MCF 10A (cell line): ENCODE results near the gene RGS17. TPM values are rescaled to one million over a fixed set of nuclear protein-coding genes. Genes with fewer than 3 reads are reported as not detected.
"Not testable (repeated sequence)": the region's sequence is repeated elsewhere in the genome, so short reads cannot be mapped to it uniquely, and the experiment has no call there.

Experiments
- BruUV-seq: library from RNA; stranded (reverse); fragments of 400-500 nt; replicated peaks from 2 replicates; lab custom pipeline; 2021; lab: Mats Ljungman, UMichigan
- CTCF ChIA-PET: fragments of 300-600 bp; sonication (Branson Sonifier 250); formaldehyde crosslinking; extraction: SDS; loops from one replicate; lab custom pipeline; 2021; ENCODE audit warnings: antibody characterized with exemption, inconsistent platforms; lab: Yijun Ruan, JAX
- POLR2A ChIA-PET: fragments of 300-600, 350-650 bp; sonication (Branson Sonifier 250); formaldehyde crosslinking; extraction: SDS; loops from one replicate; lab custom pipeline; 2020; ENCODE audit warnings: antibody characterized with exemption, inconsistent platforms; lab: Yijun Ruan, JAX
- DNase-seq: peaks from one replicate; pipeline ENCODE4 v3.0.0-alpha.2; 2018; ENCODE audit not compliant: unreplicated experiment
- H3K27ac Mint-ChIP-seq: one replicate; pipeline ENCODE4 v1.8.0; 2022; ENCODE audit warnings: mild to moderate bottlenecking, low read depth, mixed read lengths; ENCODE audit not compliant: unreplicated experiment
- H3K27me3 Mint-ChIP-seq: one replicate; pipeline ENCODE4 v1.8.0; 2022; ENCODE audit warnings: mixed read lengths; ENCODE audit not compliant: insufficient read depth, unreplicated experiment
- H3K36me3 Mint-ChIP-seq: one replicate; pipeline ENCODE4 v1.8.0; 2022; ENCODE audit warnings: mild to moderate bottlenecking, moderate library complexity, mixed read lengths; ENCODE audit not compliant: insufficient read depth, unreplicated experiment
- H3K4me1 Mint-ChIP-seq: one replicate; pipeline ENCODE4 v1.8.0; 2022; ENCODE audit warnings: mixed read lengths; ENCODE audit not compliant: insufficient read depth, unreplicated experiment
- H3K4me3 Mint-ChIP-seq: one replicate; pipeline ENCODE4 v1.8.0; 2022; ENCODE audit warnings: mild to moderate bottlenecking, moderate library complexity, mixed read lengths; ENCODE audit not compliant: unreplicated experiment
- H3K9me3 Mint-ChIP-seq: one replicate; pipeline ENCODE4 v1.8.0; 2022; ENCODE audit warnings: mixed read lengths; ENCODE audit not compliant: unreplicated experiment
- intact Hi-C: fragments of 100-400 bp; cut with micrococcal nuclease; formaldehyde crosslinking; loops from 2 replicates; pipeline ENCODE4 v1.14.1; 2022
- total RNA-seq: library from RNA; stranded (reverse); gene quantifications from 2 replicates; pipeline ENCODE4 v1.2.3, GENCODE V29; 2022
- TF ChIP-seq, protein P1 (sequence below): fragments of 200-600 bp; IDR thresholded peaks from one replicate; pipeline ENCODE4 v1.8.0; 2022; ENCODE audit warnings: antibody characterized with exemption, mild to moderate bottlenecking; ENCODE audit not compliant: unreplicated experiment

Gene RGS17
- total RNA-seq, 1 experiment from 2014 or later, result 2.5 TPM

DNA sequence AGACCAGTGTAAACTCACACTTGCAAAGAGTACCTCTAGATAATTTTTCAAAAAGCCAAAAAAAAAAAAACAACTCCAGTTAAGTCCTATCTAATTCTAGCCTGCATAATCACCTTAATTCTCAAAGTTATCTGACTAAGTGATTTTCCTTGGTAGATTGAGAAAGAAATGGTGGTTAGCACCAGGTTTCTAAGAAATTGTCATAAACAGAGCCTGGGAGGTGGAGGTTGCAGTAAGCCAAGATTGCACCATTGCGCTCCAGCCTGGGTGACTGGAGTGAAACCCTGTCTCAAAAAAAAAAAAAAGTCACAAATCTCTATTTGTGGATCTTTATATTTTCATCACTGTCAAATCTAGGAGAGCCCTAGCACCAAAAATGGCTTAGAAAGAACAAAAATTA, 157.2 kb downstream of the RGS17 start:
- TF ChIP-seq, protein P1, sequence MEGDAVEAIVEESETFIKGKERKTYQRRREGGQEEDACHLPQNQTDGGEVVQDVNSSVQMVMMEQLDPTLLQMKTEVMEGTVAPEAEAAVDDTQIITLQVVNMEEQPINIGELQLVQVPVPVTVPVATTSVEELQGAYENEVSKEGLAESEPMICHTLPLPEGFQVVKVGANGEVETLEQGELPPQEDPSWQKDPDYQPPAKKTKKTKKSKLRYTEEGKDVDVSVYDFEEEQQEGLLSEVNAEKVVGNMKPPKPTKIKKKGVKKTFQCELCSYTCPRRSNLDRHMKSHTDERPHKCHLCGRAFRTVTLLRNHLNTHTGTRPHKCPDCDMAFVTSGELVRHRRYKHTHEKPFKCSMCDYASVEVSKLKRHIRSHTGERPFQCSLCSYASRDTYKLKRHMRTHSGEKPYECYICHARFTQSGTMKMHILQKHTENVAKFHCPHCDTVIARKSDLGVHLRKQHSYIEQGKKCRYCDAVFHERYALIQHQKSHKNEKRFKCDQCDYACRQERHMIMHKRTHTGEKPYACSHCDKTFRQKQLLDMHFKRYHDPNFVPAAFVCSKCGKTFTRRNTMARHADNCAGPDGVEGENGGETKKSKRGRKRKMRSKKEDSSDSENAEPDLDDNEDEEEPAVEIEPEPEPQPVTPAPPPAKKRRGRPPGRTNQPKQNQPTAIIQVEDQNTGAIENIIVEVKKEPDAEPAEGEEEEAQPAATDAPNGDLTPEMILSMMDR, result no peak
- peaks cover 52% of the 10 kb centered on the region for H3K36me3 Mint-ChIP-seq
- H3K4me1 Mint-ChIP-seq, result peaks cover 23% of the 10 kb centered on the region
- DNase-seq, result no peak
- no TSS peak for BruUV-seq
- H3K9me3 Mint-ChIP-seq, result peaks cover 7% of the 10 kb centered on the region
- CTCF ChIA-PET, result interaction anchor here (0.7 to 1.7 kb wide), 4 partner anchors 20 to 109 kb away, joined by 3 to 7 read pairs (median 4); no protein-coding TSS in a partner anchor
- POLR2A ChIA-PET, result interaction anchor here (1.3 to 1.8 kb wide), 2 partner anchors 9 to 11 kb away, joined by 5 to 6 read pairs; partner anchors contain the start of gene FBXO5
- no peak overlapping the region for H3K27ac Mint-ChIP-seq
- H3K27me3 Mint-ChIP-seq, result no peaks in the 10 kb centered on the region
- intact Hi-C loops, result no loop called here
- H3K4me3 Mint-ChIP-seq, result no peak overlapping the region

DNA sequence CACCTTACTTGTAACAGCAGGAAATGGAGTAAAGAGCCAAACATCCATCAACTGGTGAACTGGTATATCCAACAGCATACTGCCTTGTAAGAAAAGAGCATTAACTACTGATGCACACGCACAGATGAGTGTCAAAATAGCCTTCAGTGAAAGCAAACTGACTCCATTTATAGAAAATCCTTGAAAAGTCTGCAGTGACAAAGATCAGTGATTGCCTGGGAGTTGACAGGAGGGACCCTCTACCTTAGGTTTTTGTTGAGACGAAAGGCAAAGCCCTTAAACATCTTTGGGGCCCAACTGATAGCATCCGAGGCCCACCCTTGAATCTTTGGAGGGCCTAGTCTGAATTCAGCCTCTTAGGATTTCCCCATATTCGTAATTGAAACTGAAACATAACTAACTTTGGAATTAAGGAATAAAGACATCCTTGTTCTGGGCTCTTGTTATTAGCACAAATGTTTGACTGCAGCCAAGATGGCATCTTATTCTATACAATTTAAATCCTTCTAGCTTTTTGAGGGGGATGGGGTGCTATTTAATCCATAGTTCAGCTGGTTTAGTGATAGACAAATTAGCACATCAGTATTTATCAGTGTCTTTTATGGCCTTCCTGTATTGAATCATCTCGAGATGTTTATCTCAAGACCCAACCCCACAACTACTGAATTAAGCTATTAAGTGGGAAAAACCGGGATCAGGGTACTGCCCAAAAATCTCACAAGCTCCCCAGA, 161.2 kb downstream of the RGS17 start:
- ChIA-PET POLR2A (no interaction called here), CTCF (interaction anchor here (0.7 to 1.5 kb wide), 3 partner anchors 11 to 22 kb away, joined by 3 to 8 read pairs (median 4); no protein-coding TSS in a partner anchor)
- H3K9me3 Mint-ChIP-seq, result peaks cover 15% of the 10 kb centered on the region
- no peak overlapping the region for H3K27ac Mint-ChIP-seq
- peaks cover 4% of the 10 kb centered on the region for H3K27me3 Mint-ChIP-seq
- DNase-seq, result no peak
- intact Hi-C loops, result no loop called here
- H3K4me1 Mint-ChIP-seq, result peaks cover under 1% of the 10 kb centered on the region
- no peak overlapping the region for H3K4me3 Mint-ChIP-seq
- H3K36me3 Mint-ChIP-seq, result peaks cover 47% of the 10 kb centered on the region
- BruUV-seq, result no TSS peak
- TF ChIP-seq, protein P1, result no peak

DNA sequence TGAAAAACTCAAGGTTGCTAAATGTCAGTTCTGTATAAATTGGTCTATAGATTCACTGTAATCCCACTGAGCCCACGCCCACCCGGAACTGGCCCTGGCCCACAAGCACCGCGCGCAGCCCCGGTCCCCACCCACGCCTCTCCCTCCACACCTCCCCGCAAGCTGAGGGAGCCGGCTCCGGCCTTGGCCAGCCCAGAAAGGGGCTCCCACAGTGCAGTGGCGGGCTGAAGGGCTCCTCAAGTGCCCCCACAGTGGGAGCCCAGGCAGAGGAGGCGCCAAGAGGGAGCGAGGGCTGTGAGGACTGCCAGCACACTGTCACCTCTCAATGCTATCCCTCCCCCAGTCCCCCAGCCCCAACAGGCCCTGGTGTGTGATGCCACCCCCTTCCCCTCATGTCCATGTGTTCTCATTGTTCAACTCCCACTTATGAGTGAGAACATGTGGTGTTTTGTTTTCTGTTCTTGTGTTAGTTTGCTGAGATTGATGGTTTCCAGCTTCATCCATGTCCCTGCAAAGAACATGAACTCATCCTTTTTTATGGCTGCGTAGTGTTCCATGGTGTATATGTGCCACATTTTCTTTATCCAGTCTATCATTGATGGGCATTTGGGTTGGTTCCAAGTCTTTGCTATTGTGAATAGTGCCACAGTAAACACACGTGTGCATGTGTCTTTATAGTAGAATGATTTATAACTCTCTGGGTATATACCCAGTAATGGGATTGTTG, 164.8 kb downstream of the RGS17 start:
- peaks cover 16% of the 10 kb centered on the region for H3K36me3 Mint-ChIP-seq
- BruUV-seq, H3K27ac Mint-ChIP-seq, POLR2A ChIA-PET, intact Hi-C loops, CTCF ChIA-PET, DNase-seq, H3K4me1 Mint-ChIP-seq, H3K4me3 Mint-ChIP-seq: not testable (repeated sequence)
- H3K27me3 Mint-ChIP-seq, result peaks cover 35% of the 10 kb centered on the region
- H3K9me3 Mint-ChIP-seq, result peaks cover 15% of the 10 kb centered on the region

DNA sequence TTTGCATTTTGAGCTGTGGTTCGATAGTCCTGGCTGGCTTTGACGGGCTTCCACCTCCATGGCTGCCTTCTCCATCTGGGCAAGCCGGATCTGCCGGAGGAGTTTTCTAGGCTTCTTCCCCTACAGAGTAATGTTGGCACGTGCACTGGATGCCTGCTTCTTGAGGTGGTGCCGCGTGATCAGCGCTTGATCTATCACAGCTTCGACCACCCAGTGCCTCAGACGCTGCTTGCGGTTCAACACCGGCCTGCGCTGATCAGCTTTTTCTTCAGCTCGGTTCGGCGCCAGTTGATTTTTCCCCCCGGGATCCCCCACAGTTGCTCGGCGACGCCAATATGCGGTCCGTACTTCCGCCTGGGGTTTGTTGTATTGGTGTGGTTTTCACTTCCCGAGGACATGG, 171.7 kb downstream of the RGS17 start:
- BruUV-seq, result no TSS peak

More for the DNA sequence above, 171.7 kb downstream of the RGS17 start:
- Mint-ChIP-seq H3K4me1 (no peaks in the 10 kb centered on the region), H3K9me3 (no peaks in the 10 kb centered on the region), H3K27me3 (peaks cover 32% of the 10 kb centered on the region), H3K4me3 (no peak overlapping the region), H3K27ac (no peak overlapping the region), H3K36me3 (no peaks in the 10 kb centered on the region)
- no peak for DNase-seq
- ChIA-PET POLR2A (no interaction called here), CTCF (interaction anchor here (1.0 to 1.9 kb wide), 3 partner anchors 9 to 11 kb away, joined by 3 to 8 read pairs (median 3); no protein-coding TSS in a partner anchor)
- TF ChIP-seq, protein P1, result no peak
- intact Hi-C loops, result no loop called here
